NCI-H510A (cell line): ENCODE measurements around the gene HCFC1R1.
A peak's percentile ranks its signal among the peaks of the same experiment; 100 is the strongest.

ENCODE experiments used
- DNase-seq: peaks from one replicate; lab custom pipeline; 2025; lab: John Stamatoyannopoulos, UW

HCFC1R1 gene

DNA sequence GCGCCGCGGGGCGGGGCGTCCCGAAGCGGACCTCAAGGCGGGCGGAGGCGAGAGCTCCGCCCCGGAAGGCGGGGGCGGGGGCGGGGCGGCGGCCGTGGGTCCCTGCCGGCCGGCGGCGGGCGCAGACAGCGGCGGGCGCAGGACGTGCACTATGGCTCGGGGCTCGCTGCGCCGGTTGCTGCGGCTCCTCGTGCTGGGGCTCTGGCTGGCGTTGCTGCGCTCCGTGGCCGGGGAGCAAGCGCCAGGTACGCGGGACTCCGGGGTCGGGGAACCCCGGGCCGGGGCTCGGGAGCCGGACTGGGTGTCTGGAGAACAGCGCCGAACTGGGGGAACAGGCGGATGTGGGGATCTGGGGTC is 3.5 kb downstream of the HCFC1R1 start, which contains the start of gene TNFRSF12A:
TNFRSF12A (plus strand) TSS at position 122 of the 357 bp plus-strand sequence; CDS start at position 152, 30 bp downstream.
- no peak for DNase-seq

- DNase-seq = no peak
Measured at GRCh38 chr16:3019594-3020246, 4.0 kb downstream of the HCFC1R1 start.

GRCh38 chr16:3017794-3018506 is 5.8 kb downstream of the HCFC1R1 start, which contains the start of gene CLDN6:
TSS of gene CLDN6 (minus strand) at chr16:3018183. CDS start at chr16:3016021, 2,162 bp downstream.
- no peak for DNase-seq

GRCh38 chr16:3017344-3017743 is 6.4 kb downstream of the HCFC1R1 start:
- no peak for DNase-seq

DNA sequence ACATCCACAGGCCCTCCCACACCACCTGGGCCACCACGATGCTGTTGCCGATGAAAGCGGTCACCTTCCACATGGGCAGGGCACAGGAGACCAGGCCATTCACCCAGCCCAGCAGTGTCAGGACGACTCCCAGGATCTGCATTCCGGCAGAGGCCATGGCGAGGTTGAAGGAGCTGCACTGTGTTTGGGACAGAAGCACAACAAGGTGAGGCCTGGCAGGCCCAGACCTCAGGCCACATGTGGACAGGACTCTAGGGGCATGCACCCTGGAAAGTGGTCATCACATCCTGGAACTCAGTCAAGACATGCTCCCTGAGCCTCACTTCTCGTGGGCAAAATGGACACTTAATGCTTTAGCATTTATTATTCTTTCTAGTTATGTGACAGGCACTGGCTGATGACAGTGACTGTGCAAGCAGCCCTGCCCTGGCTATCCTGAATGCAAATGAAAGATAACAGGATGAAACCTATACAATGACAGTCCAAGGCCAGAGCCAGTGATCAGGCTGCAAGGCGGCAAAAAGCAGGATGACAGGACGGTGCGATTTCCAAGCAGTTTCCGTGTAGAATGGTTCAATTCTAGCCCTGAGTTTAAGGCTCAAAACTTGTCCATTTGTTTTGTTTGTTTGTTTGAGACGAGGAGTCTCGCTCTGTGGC is 7.7 kb downstream of the HCFC1R1 start:
- no peak for DNase-seq

GRCh38 chr16:3014971-3015370 is 8.8 kb downstream of the HCFC1R1 start:
- no peak for DNase-seq

GRCh38 chr16:3013998-3014690 is 9.6 kb downstream of the HCFC1R1 start:
- DNase-seq = no peak

DNA sequence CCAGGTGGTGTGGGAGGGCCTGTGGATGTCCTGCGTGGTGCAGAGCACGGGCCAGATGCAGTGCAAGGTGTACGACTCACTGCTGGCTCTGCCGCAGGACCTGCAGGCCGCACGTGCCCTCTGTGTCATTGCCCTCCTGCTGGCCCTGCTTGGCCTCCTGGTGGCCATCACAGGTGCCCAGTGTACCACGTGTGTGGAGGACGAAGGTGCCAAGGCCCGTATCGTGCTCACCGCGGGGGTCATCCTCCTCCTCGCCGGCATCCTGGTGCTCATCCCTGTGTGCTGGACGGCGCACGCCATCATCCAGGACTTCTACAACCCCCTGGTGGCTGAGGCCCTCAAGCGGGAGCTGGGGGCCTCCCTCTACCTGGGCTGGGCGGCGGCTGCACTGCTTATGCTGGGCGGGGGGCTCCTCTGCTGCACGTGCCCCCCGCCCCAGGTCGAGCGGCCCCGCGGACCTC is 10.2 kb downstream of the HCFC1R1 start:
- DNase-seq = no peak

DNA sequence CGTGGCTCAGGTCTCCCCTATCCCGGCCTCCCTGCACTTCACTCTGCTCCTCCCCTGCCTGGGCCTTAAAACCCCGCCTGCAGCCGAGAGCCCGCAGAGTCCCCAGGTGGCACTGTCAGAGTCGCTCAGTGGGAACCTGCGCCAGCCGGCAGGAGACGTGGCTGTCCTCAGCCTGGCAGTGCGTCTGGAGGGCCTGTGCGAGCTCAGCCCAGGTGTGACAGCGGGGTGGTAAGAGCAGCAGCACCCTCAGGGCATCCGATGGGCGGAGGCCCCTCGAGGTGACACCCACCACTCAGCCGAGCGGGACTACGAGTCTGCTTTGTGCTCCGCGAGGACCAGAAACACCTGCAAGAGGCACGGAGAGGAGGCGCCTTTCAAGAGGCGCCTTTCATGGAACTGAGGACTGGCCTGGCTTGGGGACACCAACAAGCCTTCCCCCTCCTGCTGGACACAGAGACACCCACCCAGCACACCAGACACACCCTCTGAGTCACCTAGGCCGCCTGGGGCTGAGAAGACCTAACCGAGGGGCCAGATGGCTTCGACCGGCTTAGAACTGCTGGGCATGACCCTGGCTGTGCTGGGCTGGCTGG is 10.8 kb downstream of the HCFC1R1 start, which contains the start of gene CLDN9:
CLDN9 (plus strand) TSS at position 96 of the 593 bp plus-strand sequence; CDS start at position 536, 440 bp downstream.
- DNase-seq = peak; percentile 79

DNA sequence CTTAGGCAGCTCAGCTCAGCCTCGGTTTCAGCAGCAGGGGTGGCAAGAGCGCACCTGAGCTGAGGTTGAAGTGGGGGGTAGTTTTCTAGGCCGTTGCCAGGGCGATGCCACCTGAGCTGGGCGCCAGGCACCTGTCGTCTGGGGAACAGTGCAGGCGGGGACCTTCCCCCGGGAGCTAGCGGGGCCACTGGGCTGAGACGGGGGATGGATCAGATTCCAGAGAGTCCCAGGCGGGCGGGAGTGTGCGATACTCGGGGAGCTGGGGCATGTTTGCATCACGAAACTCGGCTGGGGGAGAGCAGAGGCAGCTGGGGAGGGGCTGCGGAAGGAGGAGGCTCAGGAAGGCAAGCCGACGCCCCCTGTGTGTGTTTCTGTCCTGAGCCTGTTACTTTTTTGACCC is 11.5 kb downstream of the HCFC1R1 start:
- DNase-seq = peak; percentile 64

DNA sequence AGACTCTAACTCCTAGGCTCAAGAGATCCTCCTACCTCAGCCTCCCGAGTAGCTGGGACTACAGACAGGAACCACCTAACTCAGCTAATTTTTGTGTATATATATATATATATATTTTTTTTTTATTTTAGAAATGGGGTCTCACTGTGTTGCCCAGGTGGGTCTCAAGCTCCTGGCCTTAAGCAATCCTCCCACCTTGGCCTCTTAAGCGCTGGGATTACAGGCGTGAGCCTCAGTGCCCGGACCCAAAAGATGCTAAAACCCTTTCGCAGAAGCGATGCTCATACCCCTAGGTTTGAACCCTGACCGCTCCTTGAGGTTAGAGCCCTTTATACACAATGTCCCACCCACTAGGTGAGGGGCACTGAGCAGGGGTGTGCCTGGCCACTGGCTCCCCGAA is 13.2 kb downstream of the HCFC1R1 start:
- DNase-seq = no peak

- DNase-seq = no peak
Measured at GRCh38 chr16:3009568-3010390, 14.0 kb downstream of the HCFC1R1 start.

DNA sequence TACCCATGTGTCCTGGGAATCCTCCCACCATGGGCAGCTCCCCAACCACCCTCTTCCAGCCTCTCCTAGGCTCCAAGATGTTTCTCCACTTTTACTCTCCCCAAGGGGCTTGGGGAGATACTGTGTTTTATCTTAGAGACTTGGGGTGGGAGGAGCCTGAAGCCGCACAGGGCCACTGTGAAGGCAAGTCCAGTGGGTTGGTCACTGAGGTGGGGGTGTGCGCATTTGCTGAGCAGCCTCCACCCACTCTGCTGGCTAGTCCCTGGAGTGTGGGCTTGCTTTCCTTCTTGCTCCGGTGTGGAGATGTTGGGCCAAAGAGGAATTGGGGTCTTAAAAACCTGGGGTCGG is 15.1 kb downstream of the HCFC1R1 start:
- DNase-seq = no peak

- DNase-seq = no peak
Measured at GRCh38 chr16:3007957-3008689, 15.6 kb downstream of the HCFC1R1 start.

DNA sequence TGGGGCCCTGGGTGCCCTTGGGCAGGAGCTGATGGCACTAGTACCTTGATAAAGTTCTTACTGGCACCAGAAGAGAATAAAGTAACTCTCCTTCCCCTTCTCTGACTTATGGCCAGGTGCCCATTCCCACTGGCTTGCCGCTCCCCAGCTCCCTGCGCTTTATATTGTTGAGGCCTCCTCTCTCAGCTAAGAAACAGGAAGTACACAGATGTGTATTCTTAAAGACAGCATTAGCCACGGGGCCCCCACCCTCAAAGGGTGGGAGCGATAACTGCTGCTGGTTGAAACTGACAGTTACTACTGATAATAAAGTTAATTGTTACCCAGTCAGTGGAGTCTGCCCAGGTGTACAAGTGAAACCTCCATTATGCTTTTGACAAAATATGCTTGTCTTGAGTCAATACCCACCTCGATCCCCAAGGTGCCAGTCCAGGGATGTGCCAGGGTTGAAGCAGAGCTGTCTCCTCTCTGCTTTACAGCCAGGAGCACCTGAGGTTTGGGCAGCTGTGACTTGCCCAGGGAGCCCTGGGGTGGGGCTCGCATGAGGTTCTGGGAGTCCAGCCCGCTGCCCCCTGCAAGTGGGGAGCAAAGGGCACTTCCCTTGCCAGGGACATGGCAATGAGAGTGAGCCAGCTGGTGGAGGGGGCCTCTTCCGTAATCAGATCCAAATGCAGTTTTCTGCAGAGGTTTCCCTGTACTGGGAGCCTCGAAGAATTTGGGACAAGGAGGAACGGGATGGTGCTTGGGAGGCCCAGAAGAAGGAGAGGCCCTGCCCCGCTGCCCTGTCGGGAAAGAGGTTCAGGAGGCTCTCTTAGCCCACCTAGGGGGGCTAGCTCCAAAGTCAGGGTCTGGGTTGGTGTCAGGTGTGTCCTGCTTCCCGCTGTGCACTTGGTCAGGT is 16.4 kb downstream of the HCFC1R1 start:
- no peak for DNase-seq

GRCh38 chr16:3004781-3005284 is 18.9 kb downstream of the HCFC1R1 start:
- no peak for DNase-seq

- no peak for DNase-seq
Measured at GRCh38 chr16:3004319-3004718, 19.4 kb downstream of the HCFC1R1 start.

DNA sequence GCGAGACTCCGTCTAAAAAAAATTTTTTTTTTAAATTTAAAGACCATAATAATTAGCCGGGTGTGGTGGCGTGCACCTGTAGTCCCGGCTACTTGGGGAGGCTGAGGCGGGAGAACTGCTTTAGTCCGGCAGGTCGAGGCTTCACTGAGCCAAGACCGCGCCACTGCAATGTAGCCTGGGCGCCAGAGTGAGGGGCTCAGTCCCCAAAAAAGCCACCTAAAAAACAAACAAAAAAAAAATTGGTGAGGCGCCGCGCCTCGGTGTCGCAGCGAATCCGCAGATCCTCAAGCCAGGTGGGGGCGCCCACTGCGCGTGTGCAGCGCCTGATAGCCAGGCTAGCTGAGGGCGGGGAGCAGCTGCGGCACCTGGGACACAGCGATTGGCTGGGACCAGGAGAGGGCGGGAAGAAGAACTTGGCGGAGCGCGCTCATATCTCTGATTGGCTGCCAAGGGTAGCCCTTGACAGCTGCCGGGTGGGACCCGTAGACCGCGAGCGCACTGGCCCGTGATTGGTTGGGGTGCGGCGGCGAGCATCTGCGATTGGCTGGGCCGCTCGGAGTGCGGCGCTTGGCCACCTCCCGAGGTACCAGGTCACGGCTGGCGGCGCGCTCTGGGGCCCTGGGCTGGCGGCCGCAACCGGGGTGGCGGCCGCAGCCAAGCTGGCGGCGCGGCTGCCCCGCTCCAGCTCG is 20.0 kb downstream of the HCFC1R1 start:
- peak; percentile 90 for DNase-seq
